Loucy (cell line): Measurements from ENCODE around the gene ELMO1.
A peak's percentile ranks its signal among the peaks of the same experiment; 100 is the strongest.

ENCODE experiments used
- EZH2phosphoT487 ChIP-seq: fragments of 200-600 bp; IDR thresholded peaks from 2 replicates; pipeline ENCODE4 v1.6.1; 2018; ENCODE audit warnings: antibody characterized with exemption, mild to moderate bottlenecking, moderate library complexity, borderline replicate concordance
- TF ChIP-seq, protein P1 (sequence below): fragments of 200-600 bp; sonication (generic); conservative IDR thresholded peaks from 2 replicates; pipeline ENCODE4 v1.5.1; 2014; ENCODE audit warnings: mild to moderate bottlenecking, antibody characterized with exemption, low read length

DNA sequence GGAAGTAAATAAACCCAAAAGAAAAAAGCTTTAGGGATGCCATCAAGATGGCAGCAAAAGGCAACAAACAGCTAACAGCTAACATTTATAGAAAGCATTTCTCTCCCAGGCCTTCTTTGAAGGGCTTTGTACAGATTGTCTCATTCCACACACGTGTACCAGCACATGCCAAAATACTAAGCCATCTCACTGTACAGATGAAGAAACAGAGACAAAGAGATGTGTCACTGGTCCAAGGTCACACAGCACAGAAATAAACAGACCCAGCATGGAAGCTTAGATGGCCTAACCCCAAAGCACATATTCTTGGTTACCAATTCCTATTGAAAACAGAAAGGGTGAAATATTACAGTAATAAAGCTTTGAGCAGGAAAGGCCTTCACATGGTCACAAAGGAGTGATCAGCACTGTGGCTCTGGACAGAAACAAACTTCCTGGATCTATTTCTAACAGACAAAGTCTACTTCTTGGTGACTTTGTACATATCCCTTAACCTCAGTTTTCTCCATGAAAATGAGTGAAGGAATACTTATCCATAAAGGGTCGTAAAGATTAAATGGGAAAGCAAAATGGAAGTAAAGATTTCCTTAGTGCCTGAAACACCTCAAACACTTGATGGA, 346.0 kb downstream of the ELMO1 start:
- TF ChIP-seq, protein P1, sequence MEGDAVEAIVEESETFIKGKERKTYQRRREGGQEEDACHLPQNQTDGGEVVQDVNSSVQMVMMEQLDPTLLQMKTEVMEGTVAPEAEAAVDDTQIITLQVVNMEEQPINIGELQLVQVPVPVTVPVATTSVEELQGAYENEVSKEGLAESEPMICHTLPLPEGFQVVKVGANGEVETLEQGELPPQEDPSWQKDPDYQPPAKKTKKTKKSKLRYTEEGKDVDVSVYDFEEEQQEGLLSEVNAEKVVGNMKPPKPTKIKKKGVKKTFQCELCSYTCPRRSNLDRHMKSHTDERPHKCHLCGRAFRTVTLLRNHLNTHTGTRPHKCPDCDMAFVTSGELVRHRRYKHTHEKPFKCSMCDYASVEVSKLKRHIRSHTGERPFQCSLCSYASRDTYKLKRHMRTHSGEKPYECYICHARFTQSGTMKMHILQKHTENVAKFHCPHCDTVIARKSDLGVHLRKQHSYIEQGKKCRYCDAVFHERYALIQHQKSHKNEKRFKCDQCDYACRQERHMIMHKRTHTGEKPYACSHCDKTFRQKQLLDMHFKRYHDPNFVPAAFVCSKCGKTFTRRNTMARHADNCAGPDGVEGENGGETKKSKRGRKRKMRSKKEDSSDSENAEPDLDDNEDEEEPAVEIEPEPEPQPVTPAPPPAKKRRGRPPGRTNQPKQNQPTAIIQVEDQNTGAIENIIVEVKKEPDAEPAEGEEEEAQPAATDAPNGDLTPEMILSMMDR, result 0 out of 2 replicates have a peak, but pooled peaks have one; percentile 1
- TF ChIP-seq EZH2phosphoT487, result no peak
